Liver (tissue), 9 donors: ENCODE data around the gene GALNT9. TPM values are rescaled to one million over a fixed set of nuclear protein-coding genes. Genes with fewer than 3 reads are reported as not detected.
"Not testable (repeated sequence)": the region's sequence is repeated elsewhere in the genome, so short reads cannot be mapped to it uniquely, and the experiment has no call there.

ENCODE experiments used
- DNase-seq: peaks from one replicate; pipeline ENCODE4 v3.0.0-alpha.2; 2017; ENCODE audit warnings: low spot score
- H3K27ac ChIP-seq, 2 donors: one replicate each; pipeline ENCODE4 v1.7.0; 2013; ENCODE audit warnings: inconsistent platforms in 2 of 2, low read length in 2 of 2, control low read depth in 1 of 2, low read depth in 1 of 2, mild to moderate bottlenecking in 1 of 2
- H3K27me3 ChIP-seq, 4 donors: one replicate each; pipeline versions ENCODE4 v1.6.1 to v1.7.0; 2013; ENCODE audit warnings: low read length in 3 of 4, inconsistent platforms in 1 of 4, mild to moderate bottlenecking in 1 of 4, moderate library complexity in 1 of 4; ENCODE audit not compliant: control insufficient read depth in 4 of 4, insufficient read depth in 4 of 4
- H3K36me3 ChIP-seq, 4 donors: one replicate each; pipeline versions ENCODE4 v1.6.1 to v1.7.0; 2013; ENCODE audit warnings: low read length in 3 of 4, mild to moderate bottlenecking in 3 of 4, low read depth in 1 of 4, moderate library complexity in 1 of 4; ENCODE audit not compliant: control insufficient read depth in 4 of 4, insufficient read depth in 3 of 4
- H3K4me1 ChIP-seq, 4 donors: one replicate each; pipeline versions ENCODE4 v1.6.1 to v1.7.0; 2013; ENCODE audit warnings: low read length in 3 of 4, mild to moderate bottlenecking in 3 of 4, moderate library complexity in 1 of 4; ENCODE audit not compliant: control insufficient read depth in 4 of 4, insufficient read depth in 4 of 4
- H3K4me3 ChIP-seq, 3 donors: one replicate each; pipeline versions ENCODE4 v1.6.1 to v1.7.0; 2013; ENCODE audit warnings: low read length in 3 of 3, control low read depth in 1 of 3, low read depth in 1 of 3, mild to moderate bottlenecking in 1 of 3
- H3K9ac ChIP-seq, 2 donors: one replicate each; pipeline ENCODE4 v1.7.0; 2013; ENCODE audit warnings: low read length in 2 of 2, mild to moderate bottlenecking in 2 of 2, moderate library complexity in 2 of 2, control low read depth in 1 of 2, low read depth in 1 of 2
- H3K9me3 ChIP-seq, 4 donors: one replicate each; pipeline versions ENCODE4 v1.6.1 to v1.7.0; 2013; ENCODE audit warnings: low read length in 3 of 4; ENCODE audit not compliant: control insufficient read depth in 4 of 4
- ATF3 ChIP-seq: IDR thresholded peaks from 2 replicates; pipeline ENCODE4 v1.6.1; 2016; ENCODE audit warnings: antibody characterized with exemption
- CTCF ChIP-seq: fragments of 150-350 bp; IDR thresholded peaks from 2 replicates; pipeline ENCODE4 v1.5.1; 2017; ENCODE audit warnings: improper control_type of control experiment, low read depth, low read length; ENCODE audit not compliant: missing input control
- EGR1 ChIP-seq, 2 donors: IDR thresholded peaks; 2 replicates each; pipeline ENCODE4 v1.6.1; 2016 to 2018; ENCODE audit warnings: antibody characterized with exemption in 2 of 2, low read depth in 2 of 2
- FOXA1 ChIP-seq: IDR thresholded peaks from 2 replicates; pipeline ENCODE4 v1.6.1; 2016; ENCODE audit warnings: antibody characterized with exemption
- FOXA2 ChIP-seq: IDR thresholded peaks from 2 replicates; pipeline ENCODE4 v1.6.1; 2016; ENCODE audit warnings: antibody characterized with exemption
- GABPA ChIP-seq, 2 donors: IDR thresholded peaks in 1 of 2; conservative IDR thresholded peaks in 1 of 2; 2 replicates each; pipeline ENCODE4 v1.6.1; 2016; ENCODE audit warnings: antibody characterized with exemption in 2 of 2, mild to moderate bottlenecking in 1 of 2, moderate library complexity in 1 of 2
- HNF4A ChIP-seq, 2 donors: conservative IDR thresholded peaks; 2 replicates each; pipeline ENCODE4 v1.6.1; 2016; ENCODE audit warnings: antibody characterized with exemption in 2 of 2, mild to moderate bottlenecking in 2 of 2
- HNF4G ChIP-seq: IDR thresholded peaks from 2 replicates; pipeline ENCODE4 v1.6.1; 2016; ENCODE audit warnings: antibody characterized with exemption
- JUND ChIP-seq, 2 donors: IDR thresholded peaks; 2 replicates each; pipeline ENCODE4 v1.6.1; 2016; ENCODE audit warnings: antibody characterized with exemption in 2 of 2
- NR2F2 ChIP-seq: IDR thresholded peaks from 2 replicates; pipeline ENCODE4 v1.6.1; 2016; ENCODE audit warnings: antibody characterized with exemption
- RAD21 ChIP-seq, 2 donors: IDR thresholded peaks; 2 replicates each; pipeline ENCODE4 v1.6.1; 2016; ENCODE audit warnings: antibody characterized with exemption in 2 of 2, mild to moderate bottlenecking in 2 of 2
- RXRA ChIP-seq, 2 donors: IDR thresholded peaks; 2 replicates each; pipeline ENCODE4 v1.6.1; 2017 to 2018; ENCODE audit warnings: antibody characterized with exemption in 2 of 2, mild to moderate bottlenecking in 1 of 2
- SP1 ChIP-seq: IDR thresholded peaks from 2 replicates; pipeline ENCODE4 v1.6.1; 2018; ENCODE audit warnings: antibody characterized with exemption, mild to moderate bottlenecking
- TAF1 ChIP-seq: conservative IDR thresholded peaks from 2 replicates; pipeline ENCODE4 v1.6.1; 2016; ENCODE audit warnings: antibody characterized with exemption, mild to moderate bottlenecking
- YY1 ChIP-seq: IDR thresholded peaks from 2 replicates; pipeline ENCODE4 v1.6.1; 2016; ENCODE audit warnings: antibody characterized with exemption, mild to moderate bottlenecking
- WGBS: extraction: QIAGEN DNeasy Blood & Tissue Kit; methylation state at CpG from one replicate; pipeline ENCODE4 v1.1.7; 2013; 5-methylcytosine and 5-hydroxymethylcytosine counted together
- polyA plus RNA-seq, 2 donors: library from polyadenylated mRNA; stranded (reverse) in 1 of 2; unstranded in 1 of 2; fragments of 200-250 nt in 1 of 2; fragments of >200 nt in 1 of 2; fragmentation: Nextera tagmentation in 1 of 2; extraction: Ambion mirVana in 1 of 2; gene quantifications; one replicate each; pipeline versions ENCODE4 v1.2.1 to v1.2.3, GENCODE V29; 2013 to 2015
- total RNA-seq, 2 donors: library from RNA; depleted of rRNA; stranded (reverse); fragments of >200 nt; gene quantifications; one replicate each; pipeline ENCODE4 v1.2.3, GENCODE V29; 2014
- TF ChIP-seq, protein P1 (sequence below): IDR thresholded peaks from 2 replicates; pipeline ENCODE4 v1.6.1; 2016; ENCODE audit warnings: antibody characterized with exemption, mild to moderate bottlenecking
- TF ChIP-seq, protein P2 (sequence below): IDR thresholded peaks from 2 replicates; pipeline ENCODE4 v1.6.1; 2016; ENCODE audit warnings: antibody characterized with exemption
- donor health status: healthy.
- donor health status: healthy.
- donor health status: healthy.
- donor health status: healthy.
- donor health status: healthy.

Gene GALNT9
- total and polyA plus RNA-seq, 4 donors = 0.05 to 0.25 (median 0.09) TPM; not detected in 1

GRCh38 chr12:132305991-132306884, 23.2 kb downstream of the GALNT9 start (continued):
- TF ChIP-seq, protein P1, sequence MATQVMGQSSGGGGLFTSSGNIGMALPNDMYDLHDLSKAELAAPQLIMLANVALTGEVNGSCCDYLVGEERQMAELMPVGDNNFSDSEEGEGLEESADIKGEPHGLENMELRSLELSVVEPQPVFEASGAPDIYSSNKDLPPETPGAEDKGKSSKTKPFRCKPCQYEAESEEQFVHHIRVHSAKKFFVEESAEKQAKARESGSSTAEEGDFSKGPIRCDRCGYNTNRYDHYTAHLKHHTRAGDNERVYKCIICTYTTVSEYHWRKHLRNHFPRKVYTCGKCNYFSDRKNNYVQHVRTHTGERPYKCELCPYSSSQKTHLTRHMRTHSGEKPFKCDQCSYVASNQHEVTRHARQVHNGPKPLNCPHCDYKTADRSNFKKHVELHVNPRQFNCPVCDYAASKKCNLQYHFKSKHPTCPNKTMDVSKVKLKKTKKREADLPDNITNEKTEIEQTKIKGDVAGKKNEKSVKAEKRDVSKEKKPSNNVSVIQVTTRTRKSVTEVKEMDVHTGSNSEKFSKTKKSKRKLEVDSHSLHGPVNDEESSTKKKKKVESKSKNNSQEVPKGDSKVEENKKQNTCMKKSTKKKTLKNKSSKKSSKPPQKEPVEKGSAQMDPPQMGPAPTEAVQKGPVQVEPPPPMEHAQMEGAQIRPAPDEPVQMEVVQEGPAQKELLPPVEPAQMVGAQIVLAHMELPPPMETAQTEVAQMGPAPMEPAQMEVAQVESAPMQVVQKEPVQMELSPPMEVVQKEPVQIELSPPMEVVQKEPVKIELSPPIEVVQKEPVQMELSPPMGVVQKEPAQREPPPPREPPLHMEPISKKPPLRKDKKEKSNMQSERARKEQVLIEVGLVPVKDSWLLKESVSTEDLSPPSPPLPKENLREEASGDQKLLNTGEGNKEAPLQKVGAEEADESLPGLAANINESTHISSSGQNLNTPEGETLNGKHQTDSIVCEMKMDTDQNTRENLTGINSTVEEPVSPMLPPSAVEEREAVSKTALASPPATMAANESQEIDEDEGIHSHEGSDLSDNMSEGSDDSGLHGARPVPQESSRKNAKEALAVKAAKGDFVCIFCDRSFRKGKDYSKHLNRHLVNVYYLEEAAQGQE = no peak
- no peak for TF ChIP-seq GABPA (IDR thresholded peaks at IDR 0.05 in 1 of 2, conservative IDR thresholded peaks at IDR 0.05 in 1 of 2)
- no peak for TF ChIP-seq TAF1
- no peak for TF ChIP-seq HNF4G

DNA sequence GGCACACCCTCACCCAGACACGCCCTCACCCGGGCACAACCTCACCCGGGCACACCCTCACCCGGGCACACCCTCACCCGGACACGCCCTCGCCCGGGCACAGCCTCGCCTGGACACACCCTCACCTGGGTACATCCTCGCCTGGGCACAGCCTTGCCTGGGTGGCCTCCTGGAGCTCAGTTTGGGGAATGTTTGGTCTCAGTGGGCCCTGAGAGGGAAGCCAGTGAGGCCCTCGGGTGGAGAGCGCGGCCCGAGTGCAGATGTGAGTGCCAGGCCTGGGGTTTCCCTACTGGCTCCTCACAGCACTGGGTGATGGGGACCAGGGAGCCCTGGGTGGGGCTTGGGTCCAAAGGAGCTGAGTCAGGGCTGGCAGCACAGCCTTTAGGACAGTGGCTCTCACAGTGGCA, 23.8 kb downstream of the GALNT9 start:
- peaks cover 0 to under 1% (median under 1%) of the 10 kb centered on the region in 4 donors for H3K9me3 ChIP-seq
- H3K36me3 ChIP-seq = no peaks in the 10 kb centered on the region
- no peak overlapping the region for H3K4me3 ChIP-seq
- TF ChIP-seq HNF4A (conservative IDR thresholded peaks at IDR 0.05) (no peak), EGR1 (IDR thresholded peaks at IDR 0.05; ENCODE audit: low read depth in 2 of 2) (no peak), TAF1 (no peak), RAD21 (IDR thresholded peaks at IDR 0.05) (no peak), ATF3 (no peak), FOXA1 (no peak), RXRA (IDR thresholded peaks at IDR 0.05) (no peak), NR2F2 (no peak), SP1 (no peak), FOXA2 (no peak), YY1 (no peak), JUND (IDR thresholded peaks at IDR 0.05) (no peak), CTCF (no peak), HNF4G (no peak), GABPA (IDR thresholded peaks at IDR 0.05 in 1 of 2, conservative IDR thresholded peaks at IDR 0.05 in 1 of 2) (no peak)
- TF ChIP-seq, protein P1 = no peak
- TF ChIP-seq, protein P2, sequence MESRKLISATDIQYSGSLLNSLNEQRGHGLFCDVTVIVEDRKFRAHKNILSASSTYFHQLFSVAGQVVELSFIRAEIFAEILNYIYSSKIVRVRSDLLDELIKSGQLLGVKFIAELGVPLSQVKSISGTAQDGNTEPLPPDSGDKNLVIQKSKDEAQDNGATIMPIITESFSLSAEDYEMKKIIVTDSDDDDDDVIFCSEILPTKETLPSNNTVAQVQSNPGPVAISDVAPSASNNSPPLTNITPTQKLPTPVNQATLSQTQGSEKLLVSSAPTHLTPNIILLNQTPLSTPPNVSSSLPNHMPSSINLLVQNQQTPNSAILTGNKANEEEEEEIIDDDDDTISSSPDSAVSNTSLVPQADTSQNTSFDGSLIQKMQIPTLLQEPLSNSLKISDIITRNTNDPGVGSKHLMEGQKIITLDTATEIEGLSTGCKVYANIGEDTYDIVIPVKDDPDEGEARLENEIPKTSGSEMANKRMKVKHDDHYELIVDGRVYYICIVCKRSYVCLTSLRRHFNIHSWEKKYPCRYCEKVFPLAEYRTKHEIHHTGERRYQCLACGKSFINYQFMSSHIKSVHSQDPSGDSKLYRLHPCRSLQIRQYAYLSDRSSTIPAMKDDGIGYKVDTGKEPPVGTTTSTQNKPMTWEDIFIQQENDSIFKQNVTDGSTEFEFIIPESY = no peak
- H3K27me3 ChIP-seq = no peaks in the 10 kb centered on the region
- DNase-seq = no peak
- H3K9ac ChIP-seq = no peak overlapping the region
- 86% methylated on average over 14 of the region's 14 CpGs for WGBS
- H3K27ac ChIP-seq = no peak overlapping the region
- H3K4me1 ChIP-seq = no peaks in the 10 kb centered on the region

DNA sequence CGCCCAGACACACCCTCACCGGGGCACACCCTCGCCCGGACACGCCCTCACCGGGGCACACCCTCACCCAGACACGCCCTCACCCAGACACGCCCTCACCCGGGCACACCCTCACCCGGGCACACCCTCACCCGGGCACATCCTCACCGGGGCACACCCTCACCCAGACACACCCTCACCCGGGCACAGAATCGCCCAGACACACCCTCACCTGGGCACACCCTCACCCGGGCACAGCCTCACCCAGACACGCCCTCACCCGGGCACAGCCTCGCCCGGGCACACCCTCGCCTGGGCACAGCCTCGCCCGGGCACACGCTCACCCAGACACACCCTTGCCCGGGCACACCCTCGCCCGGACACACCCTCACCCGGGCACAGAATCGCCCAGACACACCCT, 24.5 kb downstream of the GALNT9 start:
- not testable (repeated sequence) for H3K4me1 ChIP-seq, DNase-seq, H3K27me3 ChIP-seq, H3K4me3 ChIP-seq, H3K27ac ChIP-seq, H3K36me3 ChIP-seq, H3K9me3 ChIP-seq, H3K9ac ChIP-seq
- WGBS = 86% methylated on average over 24 of the region's 28 CpGs
